Measurements from ENCODE around the gene DHFR. TPM values are rescaled to one million over a fixed set of nuclear protein-coding genes. Genes with fewer than 3 reads are reported as not detected.

Gene DHFR
- 70.6 and 72.2 TPM in 2 replicates for total RNA-seq (2021)
- long read RNA-seq, transcript DHFR-201 (6 exons, 3,917 nt): major isoform, 164 of 181 reads
- long read RNA-seq, partial matches to known transcripts: 8 of 181 reads
- long read RNA-seq, other reads (novel, unspliced or antisense): 6 of 181 reads

- peaks cover 20 to 24% of the 10 kb centered on the region in 2 experiments for H3K4me1 Mint-ChIP-seq
- Histone ChIP-seq H3K18ac (ENCODE audit: insufficient read length, low read depth, low read length) (peak within 1 kb of the TSS; percentile 100), H3K56ac (ENCODE audit: insufficient read length, low read depth, low read length) (no peak within 1 kb of the TSS), H3K27ac (ENCODE audit: insufficient read length, low read depth, low read length) (peak within 1 kb of the TSS; percentile 82), H2AFZ (ENCODE audit: low read length) (peak within 1 kb of the TSS; percentile 75), H4K5ac (ENCODE audit: insufficient read length, low read depth, low read length) (no peak within 1 kb of the TSS), H4K91ac (ENCODE audit: insufficient read length, low read depth, low read length) (no peak within 1 kb of the TSS), H3K79me1 (ENCODE audit: insufficient read depth, low read depth, low read length, poor library complexity, severe bottlenecking) (no peaks in the 10 kb centered on the region), H3K9ac (ENCODE audit: extremely low read depth, insufficient read length, low read length) (peak within 1 kb of the TSS; percentile 98), H2AK5ac (ENCODE audit: insufficient read length, low read length) (no peak within 1 kb of the TSS), H3K4me2 (ENCODE audit: insufficient read depth, insufficient read length, low read length) (peak within 1 kb of the TSS; percentile 80), H2BK120ac (ENCODE audit: low read depth, low read length, poor library complexity, severe bottlenecking) (no peak within 1 kb of the TSS), H3K23me2 (ENCODE audit: insufficient read length, low read depth, low read length, poor library complexity, severe bottlenecking) (peaks cover 10% of the 10 kb centered on the region), H4K20me1 (ENCODE audit: control insufficient read depth, insufficient read depth, insufficient read length) (no peaks in the 10 kb centered on the region), H3K23ac (ENCODE audit: insufficient read length, low read depth, low read length) (no peak within 1 kb of the TSS), H3K14ac (ENCODE audit: insufficient read depth, low read length) (peak within 1 kb of the TSS; percentile 100), H2BK15ac (ENCODE audit: low read depth, low read length) (no peak within 1 kb of the TSS), H3T11ph (ENCODE audit: low read length) (no peak within 1 kb of the TSS), H3K27me3 (ENCODE audit: insufficient read depth, low read length) (no peaks in the 10 kb centered on the region), H2BK12ac (ENCODE audit: insufficient read length, low read depth, low read length) (no peak within 1 kb of the TSS), H3K9me3 (ENCODE audit: control insufficient read depth, low read depth, low read length) (no peaks in the 10 kb centered on the region), H4K8ac (replicated peaks; ENCODE audit: insufficient read length, low read depth, low read length) (no peak within 1 kb of the TSS), H3K4ac (ENCODE audit: low read depth, low read length) (no peak within 1 kb of the TSS; the same call in 1 of the 2 replicates), H2BK20ac (ENCODE audit: low read depth, low read length, poor library complexity, severe bottlenecking) (no peak within 1 kb of the TSS), H3K79me2 (ENCODE audit: insufficient read depth, low read length) (peaks cover 4% of the 10 kb centered on the region; the same call in 1 of the 2 replicates), H3K4me1 (ENCODE audit: insufficient read depth, low read length) (0 out of 2 replicates have a peak, but pooled peaks cover 2% of the 10 kb centered on the region), H2BK5ac (ENCODE audit: insufficient read length, low read length) (peak within 1 kb of the TSS; percentile 83)
- peak; percentile 96 for DNase-seq
- H3K9me3 Mint-ChIP-seq: no peaks in the 10 kb centered on the region
- WGBS (ENCODE audit: extremely low coverage, insufficient read length, low lambda C conversion rate): no CpG with 5 or more reads among the region's 74 CpGs
- peak within 1 kb of the TSS; percentile 82 to 87 for H3K4me3 Mint-ChIP-seq
- TF ChIP-seq, protein P1, sequence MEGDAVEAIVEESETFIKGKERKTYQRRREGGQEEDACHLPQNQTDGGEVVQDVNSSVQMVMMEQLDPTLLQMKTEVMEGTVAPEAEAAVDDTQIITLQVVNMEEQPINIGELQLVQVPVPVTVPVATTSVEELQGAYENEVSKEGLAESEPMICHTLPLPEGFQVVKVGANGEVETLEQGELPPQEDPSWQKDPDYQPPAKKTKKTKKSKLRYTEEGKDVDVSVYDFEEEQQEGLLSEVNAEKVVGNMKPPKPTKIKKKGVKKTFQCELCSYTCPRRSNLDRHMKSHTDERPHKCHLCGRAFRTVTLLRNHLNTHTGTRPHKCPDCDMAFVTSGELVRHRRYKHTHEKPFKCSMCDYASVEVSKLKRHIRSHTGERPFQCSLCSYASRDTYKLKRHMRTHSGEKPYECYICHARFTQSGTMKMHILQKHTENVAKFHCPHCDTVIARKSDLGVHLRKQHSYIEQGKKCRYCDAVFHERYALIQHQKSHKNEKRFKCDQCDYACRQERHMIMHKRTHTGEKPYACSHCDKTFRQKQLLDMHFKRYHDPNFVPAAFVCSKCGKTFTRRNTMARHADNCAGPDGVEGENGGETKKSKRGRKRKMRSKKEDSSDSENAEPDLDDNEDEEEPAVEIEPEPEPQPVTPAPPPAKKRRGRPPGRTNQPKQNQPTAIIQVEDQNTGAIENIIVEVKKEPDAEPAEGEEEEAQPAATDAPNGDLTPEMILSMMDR (conservative IDR thresholded peaks at IDR 0.05): peak; percentile 42; the same call in 2 of the 3 replicates
- H3K36me3 Mint-ChIP-seq (ENCODE audit: insufficient read depth in 1 of 3, low read depth in 3 of 3): peaks cover 16 to 39% (median 36%) of the 10 kb centered on the region in 3 experiments
- H3K27me3 Mint-ChIP-seq (ENCODE audit: low read depth): no peaks in the 10 kb centered on the region; the same call in 1 of the 2 replicates
- peak within 1 kb of the TSS; percentile 97 to 99 (median 98) for H3K27ac Mint-ChIP-seq
Observed at GRCh38 chr5:80654391-80655230, at the start of gene DHFR, which contains the start of gene MSH3. TSS of gene DHFR (minus strand) at chr5:80654983. CDS start at chr5:80654489, 494 bp downstream. TSS of gene MSH3 (plus strand) at chr5:80654652. CDS start at chr5:80654728, 76 bp downstream.
